Gastroesophageal sphincter (tissue), 3 donors: ENCODE data around the gene LY86.

ENCODE experiments used
- CTCF ChIP-seq, 4 experiments: fragments of 200-600 bp in 2 of 4; fragments of 450-650 bp in 2 of 4; sonication (generic) in 1 of 4; IDR thresholded peaks; one replicate each; pipeline ENCODE4 v1.5.1; 2017 to 2019; ENCODE audit warnings: antibody characterized with exemption in 4 of 4, mild to moderate bottlenecking in 2 of 4, moderate library complexity in 2 of 4
- POLR2A ChIP-seq, 2 donors: fragments of 450-650 bp; IDR thresholded peaks; one replicate each; pipeline ENCODE4 v1.6.1; 2017; ENCODE audit warnings: antibody characterized with exemption in 2 of 2, mild to moderate bottlenecking in 2 of 2, moderate library complexity in 1 of 2
- POLR2AphosphoS5 ChIP-seq: sonication (generic); formaldehyde crosslinking; IDR thresholded peaks from one replicate; pipeline ENCODE4 v1.6.1; 2017; ENCODE audit warnings: antibody characterized with exemption

GRCh38 chr6:6547110-6547879 lies 41.2 kb upstream of the LY86 start:
- peak; percentile 55 to 88 (median 83) for TF ChIP-seq CTCF (IDR thresholded peaks at IDR 0.05)
- TF ChIP-seq POLR2A (IDR thresholded peaks at IDR 0.05): no peak
- TF ChIP-seq POLR2AphosphoS5: no peak
